Parathyroid adenoma (tissue), 2 donors: ENCODE data around the gene STIM2.

Experiments used
- H2AFZ ChIP-seq: fragments of 300-600 bp; sonication (generic); one replicate; pipeline ENCODE4 v1.7.0; 2017; ENCODE audit warnings: antibody characterized with exemption, mild to moderate bottlenecking
- H3K27ac ChIP-seq: fragments of 300-600 bp; sonication (generic); one replicate; pipeline ENCODE4 v1.7.0; 2017
- H3K27me3 ChIP-seq: fragments of 300-600 bp; sonication (generic); one replicate; pipeline ENCODE4 v1.7.0; 2017; ENCODE audit warnings: low read length; ENCODE audit not compliant: control insufficient read depth, insufficient read depth
- H3K36me3 ChIP-seq: fragments of 300-600 bp; sonication (generic); one replicate; pipeline ENCODE4 v1.7.0; 2017; ENCODE audit warnings: low read length; ENCODE audit not compliant: control insufficient read depth, insufficient read depth
- H3K4me1 ChIP-seq: fragments of 300-600 bp; sonication (generic); one replicate; pipeline ENCODE4 v1.7.0; 2017; ENCODE audit warnings: control low read depth
- H3K4me2 ChIP-seq: fragments of 300-600 bp; sonication (generic); one replicate; pipeline ENCODE4 v1.7.0; 2017; ENCODE audit warnings: low read length
- H3K4me3 ChIP-seq: fragments of 300-600 bp; sonication (generic); one replicate; pipeline ENCODE4 v1.7.0; 2017; ENCODE audit warnings: low read depth, low read length
- H3K79me2 ChIP-seq: fragments of 300-600 bp; sonication (generic); one replicate; pipeline ENCODE4 v1.7.0; 2017; ENCODE audit warnings: control low read depth
- H3K9ac ChIP-seq: fragments of 300-600 bp; sonication (generic); one replicate; pipeline ENCODE4 v1.7.0; 2017; ENCODE audit warnings: mild to moderate bottlenecking
- H3K9me3 ChIP-seq: fragments of 300-600 bp; sonication (generic); one replicate; pipeline ENCODE4 v1.7.0; 2017; ENCODE audit warnings: low read length; ENCODE audit not compliant: control insufficient read depth
- CTCF ChIP-seq: fragments of 300-600 bp; sonication (generic); IDR thresholded peaks from one replicate; pipeline ENCODE4 v1.7.0; 2017; ENCODE audit warnings: antibody characterized with exemption, mild to moderate bottlenecking
- donor health status: primary hyperparathyroidism.

Gene STIM2

DNA sequence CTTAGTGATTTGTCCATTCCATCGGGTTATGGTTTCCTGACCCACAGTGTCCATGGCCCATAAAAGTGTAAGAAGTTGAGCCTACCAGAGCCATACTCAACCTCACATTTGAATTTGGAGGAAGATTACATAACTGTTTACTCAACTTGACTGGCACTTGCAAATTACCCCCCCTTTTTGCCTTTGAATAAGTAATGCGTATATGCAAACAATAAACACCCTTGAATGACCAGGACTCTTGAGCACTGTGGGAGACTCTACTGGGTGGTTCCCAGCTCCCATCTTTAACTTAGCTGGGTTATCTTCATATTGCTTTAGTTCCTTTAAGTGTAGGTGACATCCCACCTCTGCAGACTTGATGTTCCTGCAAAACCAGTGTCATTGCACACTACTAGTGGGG, 30.6 kb upstream of the STIM2 start:
- TF ChIP-seq CTCF = no peak
- no peaks in the 10 kb centered on the region for H3K27me3 ChIP-seq

GRCh38 chr4:26830701-26831100, 29.9 kb upstream of the STIM2 start:
- H3K79me2 ChIP-seq = no peaks in the 10 kb centered on the region
- no peak overlapping the region for H3K27ac ChIP-seq
- H3K27me3 ChIP-seq = no peaks in the 10 kb centered on the region
- H3K4me1 ChIP-seq = no peaks in the 10 kb centered on the region
- no peaks in the 10 kb centered on the region for H3K9me3 ChIP-seq
- no peak overlapping the region for H2AFZ ChIP-seq
- no peak overlapping the region for H3K4me3 ChIP-seq
- no peak overlapping the region for H3K9ac ChIP-seq
- H3K36me3 ChIP-seq = no peaks in the 10 kb centered on the region
- no peak for TF ChIP-seq CTCF
- H3K4me2 ChIP-seq = no peak overlapping the region

More for the DNA sequence above, 30.6 kb upstream of the STIM2 start:
- no peak overlapping the region for H3K4me3 ChIP-seq
- H2AFZ ChIP-seq = no peak overlapping the region
- no peaks in the 10 kb centered on the region for H3K79me2 ChIP-seq
- H3K27ac ChIP-seq = no peak overlapping the region
- no peaks in the 10 kb centered on the region for H3K36me3 ChIP-seq
- no peaks in the 10 kb centered on the region for H3K9me3 ChIP-seq
- H3K9ac ChIP-seq = no peak overlapping the region
- no peak overlapping the region for H3K4me2 ChIP-seq
- H3K4me1 ChIP-seq = no peaks in the 10 kb centered on the region

GRCh38 chr4:26836539-26836938, 24.1 kb upstream of the STIM2 start:
- no peak overlapping the region for H3K4me3 ChIP-seq
- H3K4me2 ChIP-seq = no peak overlapping the region
- no peaks in the 10 kb centered on the region for H3K36me3 ChIP-seq
- H3K4me1 ChIP-seq = no peaks in the 10 kb centered on the region
- H3K9ac ChIP-seq = no peak overlapping the region
- H3K9me3 ChIP-seq = no peaks in the 10 kb centered on the region
- no peaks in the 10 kb centered on the region for H3K79me2 ChIP-seq
- H2AFZ ChIP-seq = no peak overlapping the region
- TF ChIP-seq CTCF = no peak
- H3K27ac ChIP-seq = no peak overlapping the region
- H3K27me3 ChIP-seq = no peaks in the 10 kb centered on the region

GRCh38 chr4:26837993-26838842, 22.4 kb upstream of the STIM2 start:
- Histone ChIP-seq H3K27ac (no peak overlapping the region), H3K4me2 (no peak overlapping the region), H3K9me3 (no peaks in the 10 kb centered on the region), H3K9ac (no peak overlapping the region), H3K4me3 (no peak overlapping the region), H3K4me1 (no peaks in the 10 kb centered on the region), H3K36me3 (no peaks in the 10 kb centered on the region), H2AFZ (no peak overlapping the region), H3K79me2 (no peaks in the 10 kb centered on the region), H3K27me3 (no peaks in the 10 kb centered on the region)
- no peak for TF ChIP-seq CTCF

GRCh38 chr4:26839016-26839415, 21.6 kb upstream of the STIM2 start:
- Histone ChIP-seq H3K27me3 (no peaks in the 10 kb centered on the region), H3K4me3 (no peak overlapping the region), H3K27ac (no peak overlapping the region), H3K79me2 (no peaks in the 10 kb centered on the region), H2AFZ (no peak overlapping the region), H3K9ac (no peak overlapping the region), H3K9me3 (no peaks in the 10 kb centered on the region), H3K4me1 (no peaks in the 10 kb centered on the region), H3K36me3 (no peaks in the 10 kb centered on the region), H3K4me2 (no peak overlapping the region)
- no peak for TF ChIP-seq CTCF
